Measurements from ENCODE around the gene TFPI.
"Not testable (repeated sequence)": the region's sequence is repeated elsewhere in the genome, so short reads cannot be mapped to it uniquely, and the experiment has no call there.

Gene TFPI

DNA sequence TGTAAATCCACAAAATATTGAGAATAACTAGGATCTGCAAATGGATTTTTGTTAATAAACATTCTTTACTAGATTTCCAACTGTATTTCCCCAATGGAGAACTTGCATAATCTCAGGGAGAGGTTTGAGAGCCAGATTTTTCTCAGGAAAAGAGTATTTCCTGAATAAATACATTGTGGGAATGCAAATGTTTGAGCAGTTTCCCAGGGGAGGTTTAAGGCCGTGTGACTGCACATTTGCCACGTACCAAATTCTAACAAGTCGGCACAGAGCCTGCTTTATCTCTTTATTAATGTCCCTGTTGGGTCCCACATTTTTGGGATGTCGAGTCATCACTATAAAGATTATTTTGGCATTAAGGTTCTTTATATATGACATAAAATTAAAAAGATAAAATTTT is 27.0 kb downstream of the TFPI start:
- no peak for DNase-seq

GRCh38 chr2:187526792-187527191 is 27.4 kb downstream of the TFPI start:
- DNase-seq = no peak

DNA sequence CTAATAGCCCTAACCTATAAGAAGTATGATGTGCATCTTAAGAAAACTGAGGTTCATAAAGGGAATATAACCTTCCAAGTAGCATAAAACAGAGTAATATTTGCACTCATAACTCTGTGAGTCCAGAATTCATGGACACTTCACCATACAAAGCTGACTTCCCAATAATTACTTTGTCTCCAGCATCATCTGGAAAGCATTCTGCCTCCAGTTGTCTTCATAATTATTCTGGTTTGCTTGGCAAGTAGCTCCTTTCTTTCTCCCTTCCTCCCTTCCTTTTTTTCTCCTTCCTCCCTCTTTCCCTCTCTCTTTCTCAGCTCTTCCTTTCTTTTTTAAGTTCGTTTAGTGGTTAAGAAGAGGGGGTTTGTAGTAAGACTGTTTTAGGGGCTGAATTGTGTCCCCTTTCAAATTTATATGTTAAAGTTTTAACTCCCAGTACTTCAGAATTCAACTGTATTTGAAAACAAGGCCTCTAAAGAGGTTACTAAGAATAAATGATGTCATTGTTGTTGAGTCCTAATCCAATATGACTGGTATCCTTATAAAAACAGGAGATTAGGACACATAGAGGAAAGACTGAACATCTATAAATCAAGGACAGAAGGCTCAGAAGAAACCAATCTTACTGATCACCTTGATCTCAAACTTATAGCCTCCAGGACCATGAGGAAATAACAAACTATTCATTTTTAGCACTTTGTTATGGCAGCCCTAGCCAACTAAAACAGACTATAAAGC is 28.9 kb downstream of the TFPI start:
- DNase-seq = no peak

GRCh38 chr2:187523325-187523724 is 30.9 kb downstream of the TFPI start:
- DNase-seq = no peak

- DNase-seq = no peak
These were observed 34.1 kb downstream of the TFPI start for GRCh38 chr2:187520121-187520624.

GRCh38 chr2:187519419-187520120 is 34.7 kb downstream of the TFPI start:
- no peak for DNase-seq

GRCh38 chr2:187517750-187518361 is 36.4 kb downstream of the TFPI start:
- not testable (repeated sequence) for DNase-seq

DNA sequence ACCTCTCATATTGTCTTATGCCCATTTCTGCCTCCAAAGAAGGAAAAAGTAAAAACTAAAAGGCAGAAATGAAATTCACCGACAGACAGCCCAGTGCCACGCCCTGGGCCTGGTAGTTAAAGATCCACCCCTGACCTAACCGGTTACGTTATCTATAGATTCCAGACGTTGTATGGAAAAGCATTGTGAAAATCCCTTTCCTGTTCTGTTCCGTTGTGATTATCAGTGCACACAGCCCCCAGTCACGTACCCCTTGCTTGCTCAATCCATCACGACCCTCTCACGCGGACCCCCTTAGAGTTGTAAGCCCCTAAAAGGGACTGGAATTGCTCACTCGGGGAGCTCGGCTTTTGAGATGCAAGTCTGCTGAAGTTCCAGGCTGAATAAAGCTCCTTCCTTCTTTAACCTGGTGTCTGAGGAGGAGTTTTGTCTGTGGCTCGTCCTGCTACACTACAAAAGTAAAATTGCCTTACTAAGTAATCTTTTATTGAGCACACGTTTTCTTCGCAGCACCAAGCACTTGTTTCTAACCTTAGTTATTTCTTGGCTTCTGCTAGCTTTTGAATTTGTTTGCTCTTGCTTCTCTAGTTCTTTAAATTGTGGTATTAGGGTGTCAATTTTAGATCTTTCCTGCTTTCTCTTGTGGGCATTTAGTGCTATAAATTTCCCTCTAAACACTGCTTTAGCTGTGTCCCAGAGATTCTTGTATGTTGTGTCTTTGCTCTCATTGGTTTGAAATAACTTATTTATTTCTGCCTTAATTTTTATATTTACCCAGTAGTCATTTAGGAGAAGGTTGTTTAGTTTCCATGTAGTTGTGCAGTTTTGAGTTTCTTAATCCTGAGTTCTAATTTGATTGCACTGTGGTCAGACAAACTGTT is 37.4 kb downstream of the TFPI start:
- not testable (repeated sequence) for DNase-seq

DNA sequence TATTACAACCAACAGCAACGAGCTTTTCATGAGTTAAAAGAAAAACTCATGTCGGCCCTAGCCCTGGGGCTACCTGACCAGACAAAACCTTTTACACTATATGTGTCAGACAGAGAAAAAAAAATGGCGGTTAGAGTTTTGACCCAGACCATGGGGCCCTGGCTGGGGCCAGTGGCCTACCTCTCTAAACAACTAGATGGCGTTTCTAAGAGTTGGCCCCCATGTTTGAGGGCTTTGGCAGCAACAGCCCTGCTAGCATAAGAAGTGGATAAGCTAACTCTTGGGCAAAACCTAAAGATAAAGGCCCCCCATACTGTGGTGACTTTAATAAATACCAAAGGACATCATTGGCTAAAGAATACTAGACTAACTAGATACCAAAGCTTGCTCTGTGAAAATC is 39.3 kb downstream of the TFPI start:
- no peak for DNase-seq

GRCh38 chr2:187514235-187514829 is 39.9 kb downstream of the TFPI start:
- DNase-seq = not testable (repeated sequence)

DNA sequence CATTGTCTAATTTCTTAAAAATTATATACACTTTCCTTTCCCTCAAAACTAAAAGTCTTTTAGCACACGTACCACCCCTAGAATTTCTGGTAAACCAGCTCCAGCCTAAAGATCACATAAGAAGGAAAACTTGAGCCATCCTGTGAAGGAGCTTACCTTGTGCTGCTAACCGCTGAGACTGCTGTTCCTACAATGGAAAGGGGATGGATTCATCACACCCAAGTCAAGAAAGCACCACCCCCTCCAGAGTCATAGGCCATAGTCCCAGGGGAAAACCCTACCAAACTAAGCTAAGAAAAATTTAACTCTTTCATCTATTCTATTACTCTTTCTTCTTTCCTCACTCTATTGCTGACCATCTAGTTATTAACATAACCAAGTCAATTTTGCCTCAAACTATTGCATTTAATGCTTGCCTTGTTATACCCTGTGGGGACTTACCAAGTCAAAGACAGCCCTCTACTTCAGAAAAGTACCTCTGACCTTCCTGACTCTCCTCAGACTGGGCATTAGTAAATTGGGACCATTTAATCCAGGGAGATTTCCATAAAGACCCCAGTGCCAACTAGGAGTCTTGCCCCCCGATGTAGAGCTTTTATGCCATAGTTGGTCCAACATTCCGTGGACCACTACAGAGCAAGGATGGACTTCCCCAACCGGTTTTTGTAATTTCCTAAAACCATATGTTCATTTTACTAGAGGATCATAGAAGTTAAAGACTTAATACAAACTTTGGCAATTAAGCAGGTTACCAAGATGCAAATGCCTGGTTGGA is 40.6 kb downstream of the TFPI start:
- DNase-seq = not testable (repeated sequence)

DNA sequence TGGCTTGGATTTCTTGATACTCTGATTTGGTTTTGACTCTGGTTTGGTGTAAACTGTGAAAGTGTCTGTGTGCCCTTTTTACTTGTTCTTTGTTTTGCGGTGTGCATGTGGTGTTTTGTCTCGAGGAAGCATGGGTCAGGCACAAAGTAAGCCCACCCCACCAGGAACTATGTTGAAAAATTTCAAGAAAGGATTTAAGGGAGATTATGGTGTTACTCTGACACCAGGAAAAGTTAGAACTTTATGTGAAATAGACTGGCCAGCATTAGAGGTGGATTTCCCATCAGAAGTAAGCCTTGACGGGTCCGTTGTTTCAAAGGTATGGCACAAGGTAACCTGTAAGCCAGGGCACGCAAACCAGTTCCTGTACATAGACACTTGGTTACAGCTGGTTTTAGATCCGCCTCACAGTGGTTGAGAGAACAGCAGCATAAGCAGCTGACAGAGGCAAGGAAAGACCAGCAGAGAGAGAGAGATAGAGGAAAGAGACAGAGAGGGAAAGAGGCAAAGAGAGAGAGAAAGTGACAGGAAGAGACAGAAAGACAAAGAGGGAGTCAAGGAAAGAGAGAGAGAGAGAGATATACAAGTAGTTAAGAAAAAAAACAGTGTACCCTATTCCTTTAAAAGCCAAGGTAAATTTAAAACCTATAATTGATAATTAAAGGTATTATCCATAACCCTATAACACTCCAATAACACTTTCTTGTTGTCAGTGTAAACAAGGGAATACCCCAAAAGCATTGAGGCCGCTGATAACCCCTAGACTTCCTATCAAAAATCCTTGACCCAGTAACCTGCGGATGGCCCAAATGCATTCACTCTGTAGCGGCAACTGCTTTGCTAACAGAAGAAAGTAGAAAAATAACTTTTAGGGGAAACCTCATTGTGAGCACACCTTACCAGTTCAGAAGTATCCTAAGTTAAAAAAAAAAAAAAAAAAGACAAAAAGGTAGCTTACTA is 42.6 kb downstream of the TFPI start:
- DNase-seq = no peak

DNA sequence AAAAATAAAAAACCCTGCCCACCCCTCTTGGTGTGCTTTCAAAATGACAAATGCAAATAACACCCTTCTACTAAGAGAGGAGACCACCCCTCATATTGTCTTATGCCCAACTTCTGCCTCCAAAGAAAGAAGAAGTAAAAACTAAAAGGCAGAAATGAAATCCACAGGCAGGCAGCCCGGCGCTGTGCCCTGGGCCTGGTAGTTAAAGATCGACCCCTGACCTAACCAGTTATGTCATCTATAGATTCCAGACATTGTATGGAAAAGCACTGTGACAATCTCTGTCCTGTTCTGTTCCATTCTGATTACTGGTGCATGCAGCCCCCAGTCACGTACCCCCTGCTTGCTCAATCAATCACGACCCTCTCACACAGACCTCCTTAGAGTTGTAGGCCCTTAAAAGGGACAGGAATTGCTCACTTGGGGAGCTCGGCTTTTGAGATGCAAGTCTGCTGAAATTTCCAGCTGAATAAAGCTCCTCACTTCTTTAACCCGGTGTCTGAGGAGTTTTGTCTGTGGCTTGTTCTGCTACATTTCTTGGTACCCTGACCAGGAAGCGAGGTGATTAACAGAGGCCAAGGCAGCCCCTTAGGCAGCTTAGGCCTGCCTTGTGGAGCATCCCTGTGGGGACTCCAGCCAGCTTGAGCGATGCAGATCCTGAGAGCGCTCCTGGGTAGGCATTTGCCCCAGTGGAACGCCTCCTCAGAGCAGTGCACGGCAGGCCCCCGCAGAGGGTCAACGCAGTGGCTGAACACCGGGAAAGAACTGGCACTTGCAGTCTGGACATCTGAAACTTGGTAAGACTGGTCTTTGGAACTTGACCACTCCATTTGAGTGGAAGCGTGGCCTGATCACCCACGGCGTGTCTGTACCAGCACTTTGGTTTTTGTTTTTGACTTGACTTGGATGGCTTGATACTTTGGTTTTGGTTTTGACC is 43.5 kb downstream of the TFPI start:
- DNase-seq = not testable (repeated sequence)

- no peak for DNase-seq
These were observed 44.4 kb downstream of the TFPI start for GRCh38 chr2:187509667-187510417.

- no peak for DNase-seq
These were observed 47.8 kb downstream of the TFPI start for GRCh38 chr2:187506416-187506815.

- DNase-seq = no peak
These were observed 49.1 kb downstream of the TFPI start for GRCh38 chr2:187505065-187505672.

- DNase-seq = no peak
These were observed 49.8 kb downstream of the TFPI start for GRCh38 chr2:187504312-187504921.
